Germinal center (tissue), 1 donor: ENCODE measurements around the gene P2RX6.
"Not testable (repeated sequence)": the region's sequence is repeated elsewhere in the genome, so short reads cannot be mapped to it uniquely, and the experiment has no call there.

Experiments used
- DNase-seq: peaks from one replicate; pipeline ENCODE4 v3.0.0; 2012; ENCODE audit warnings: mixed read lengths, low spot score

Gene P2RX6

DNA sequence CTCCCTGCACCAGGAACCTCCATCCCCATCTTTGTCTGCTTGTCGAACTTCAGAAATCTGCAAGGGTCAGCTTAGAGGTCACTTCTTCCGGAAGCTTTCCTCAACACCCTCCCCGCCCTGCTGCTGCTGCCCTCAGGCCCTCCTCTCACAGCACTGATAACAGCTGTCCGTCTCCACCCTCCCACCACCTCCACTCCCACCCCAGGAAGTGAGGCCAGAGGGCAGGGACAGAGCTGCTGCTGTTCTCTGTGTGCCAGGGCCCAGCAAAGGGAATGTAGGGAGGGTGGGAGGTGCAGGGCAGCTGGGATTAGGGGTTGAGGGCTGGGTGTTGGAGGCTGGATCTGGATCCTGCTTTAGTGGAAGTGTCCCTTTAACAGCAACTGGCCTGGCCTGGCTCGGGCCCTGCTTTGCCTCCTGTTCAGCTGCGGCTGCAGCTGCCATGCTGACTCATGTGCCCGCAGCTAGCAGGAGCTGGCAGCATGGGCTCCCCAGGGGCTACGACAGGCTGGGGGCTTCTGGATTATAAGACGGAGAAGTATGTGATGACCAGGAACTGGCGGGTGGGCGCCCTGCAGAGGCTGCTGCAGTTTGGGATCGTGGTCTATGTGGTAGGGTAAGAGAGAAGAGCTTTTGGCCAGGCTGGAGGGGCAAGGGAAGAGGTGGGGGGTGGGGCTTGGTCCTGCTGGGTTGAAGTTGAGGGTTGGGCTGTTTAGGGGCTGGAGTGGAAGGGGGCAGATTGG lies at the start of gene P2RX6:
P2RX6 (plus strand) TSS at position 440 of the 740 bp plus-strand sequence; CDS start at position 450, 10 bp downstream.
- DNase-seq: no peak

DNA sequence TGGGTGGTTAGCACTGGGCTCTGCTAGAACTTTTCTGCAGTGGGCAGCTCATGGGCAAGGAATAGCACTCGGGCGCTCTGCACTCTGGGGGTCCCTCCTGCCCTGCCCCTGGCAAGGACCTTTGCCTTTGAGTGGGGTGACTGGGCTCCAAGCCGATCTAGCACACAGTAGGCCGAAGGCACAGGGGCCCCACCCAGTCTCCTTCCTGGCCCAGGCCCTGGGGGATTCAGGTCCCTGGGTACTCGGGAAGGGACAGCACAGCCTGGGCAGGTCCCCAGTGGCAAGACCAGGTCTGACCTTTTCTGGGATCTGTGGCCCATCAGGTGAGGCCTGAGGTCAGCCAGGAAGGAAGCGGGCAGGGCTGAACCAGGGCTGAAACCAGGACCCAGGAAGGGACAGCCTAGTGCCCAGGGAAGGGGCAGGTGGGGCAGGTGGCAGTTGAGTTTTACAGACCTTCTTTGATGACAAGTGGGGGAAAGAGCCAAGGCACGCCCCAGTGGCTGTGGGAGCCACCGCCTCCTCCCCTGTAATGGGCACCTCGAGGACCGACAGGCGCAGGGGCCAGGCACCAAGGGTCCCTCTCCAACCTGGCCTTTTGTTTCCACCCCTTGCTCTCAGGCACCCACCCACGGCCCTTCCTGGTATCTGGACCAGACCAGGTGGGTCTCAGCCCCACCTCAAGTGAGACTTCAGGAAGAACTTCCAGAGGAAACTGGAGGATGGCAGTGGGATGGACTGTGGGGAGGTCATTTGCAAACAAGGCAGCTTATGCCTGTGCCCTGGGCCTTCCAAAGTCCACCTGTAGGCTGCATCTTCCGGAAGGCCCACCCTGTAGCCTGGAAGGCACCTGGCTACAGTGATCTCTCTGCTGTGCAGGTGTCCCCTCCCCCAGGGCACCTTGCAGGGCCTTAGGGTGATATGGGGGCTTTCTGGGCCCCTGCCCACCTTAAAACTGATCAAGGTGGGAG lies 48.8 kb upstream of the P2RX6 start:
- DNase-seq: no peak

DNA sequence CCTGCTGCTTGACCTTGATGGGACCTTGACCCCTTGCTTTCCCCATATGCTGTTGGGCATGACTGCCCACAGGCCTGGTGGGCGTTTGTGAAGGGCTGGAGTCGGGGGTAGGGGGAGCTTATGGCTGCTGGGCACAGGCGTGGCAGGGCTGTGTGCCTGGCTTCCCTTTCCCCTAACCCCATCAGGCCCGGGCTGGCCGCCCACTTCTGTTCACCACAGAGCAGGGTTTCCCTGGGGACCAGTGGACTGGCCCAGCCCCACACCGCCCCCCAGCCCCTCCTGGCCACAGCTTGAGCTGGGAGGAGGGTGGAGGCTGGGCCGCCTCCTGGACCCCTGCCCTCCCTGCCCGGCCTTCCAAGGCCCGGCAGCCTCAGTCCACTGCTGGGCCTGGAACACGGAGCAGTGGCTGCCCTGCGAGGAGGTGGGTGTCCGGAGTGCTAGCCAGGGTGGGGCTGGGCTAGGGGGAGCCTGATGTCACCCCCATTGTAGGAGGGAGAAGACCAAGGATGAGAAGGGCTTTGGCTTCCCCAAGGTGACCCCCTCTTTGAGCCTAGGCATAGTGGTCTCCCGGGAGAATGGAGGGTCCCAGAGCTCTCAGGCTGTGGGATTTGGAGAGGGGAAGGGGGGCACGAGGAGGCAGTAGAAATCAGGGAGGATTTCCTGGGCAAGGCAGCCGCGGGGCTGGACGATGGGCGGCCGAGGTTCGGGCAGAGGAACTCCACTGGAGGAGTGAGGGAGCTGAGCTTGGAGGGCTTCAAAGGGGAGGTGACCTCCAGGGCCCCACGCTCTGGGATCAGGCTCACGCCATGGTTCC lies 47.9 kb upstream of the P2RX6 start, which contains the start of gene AIFM3:
AIFM3 (plus strand) TSS at position 373 of the 814 bp plus-strand sequence. CDS start 690 bp downstream, outside the sequence.
- DNase-seq: no peak

DNA sequence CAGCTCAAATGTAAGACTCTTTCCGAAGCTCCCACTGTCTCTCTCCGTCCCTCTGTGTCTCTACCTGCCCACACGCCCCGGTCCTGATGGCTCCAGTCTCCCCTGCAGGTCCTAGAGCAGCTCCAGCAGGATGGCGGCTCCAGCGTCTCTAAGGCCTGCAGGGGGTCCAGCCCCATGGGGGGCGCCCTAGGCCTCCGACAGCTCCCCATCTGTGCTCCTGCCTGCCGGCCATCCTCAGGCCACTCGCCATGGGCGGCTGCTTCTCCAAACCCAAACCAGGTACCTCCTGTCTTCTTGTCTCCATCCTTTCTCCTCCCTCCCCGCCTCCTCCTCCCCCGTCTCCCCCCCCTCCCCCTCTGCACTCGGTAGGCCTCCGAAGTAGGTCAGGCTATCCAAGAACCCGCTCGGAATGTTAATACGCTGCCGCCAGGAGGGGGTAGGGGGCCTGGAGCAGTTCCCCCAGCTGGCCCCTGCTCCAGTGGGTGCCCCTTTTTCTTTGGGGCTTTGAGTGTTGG lies 47.2 kb upstream of the P2RX6 start:
- DNase-seq: no peak

DNA sequence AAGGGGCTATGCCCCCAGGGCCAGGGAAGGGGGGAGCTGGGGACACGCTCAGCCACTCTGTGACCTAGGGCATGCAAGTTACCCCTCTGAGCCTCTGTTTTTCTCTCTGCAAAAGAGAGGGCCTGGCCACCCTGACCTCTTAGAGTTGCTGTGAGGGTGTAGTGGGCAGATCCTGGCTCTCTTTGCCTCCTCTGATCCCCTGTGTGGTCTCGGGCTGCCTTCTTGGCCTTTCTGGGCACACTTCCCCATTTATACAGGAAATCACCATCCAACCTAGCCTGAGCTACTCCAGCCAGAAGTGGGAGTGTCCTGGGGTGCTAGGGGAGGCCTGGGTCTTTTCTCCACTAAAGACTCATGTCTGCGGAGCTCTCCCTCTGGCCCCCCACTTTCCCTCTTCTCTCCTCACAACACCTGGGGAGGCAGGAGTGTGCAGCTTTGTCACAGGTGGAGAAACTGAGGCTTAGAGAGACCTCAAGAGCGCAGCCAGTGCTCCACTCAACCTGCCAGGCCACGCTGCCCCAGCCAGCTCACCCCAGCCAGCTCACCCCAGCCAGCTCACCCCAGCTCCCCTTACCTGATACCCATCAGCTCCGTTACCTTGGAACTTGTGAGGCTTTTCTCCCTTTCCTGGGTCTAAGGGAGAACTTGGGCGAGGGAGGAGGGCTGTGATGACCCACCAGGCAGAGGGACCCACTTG lies 46.5 kb upstream of the P2RX6 start:
- DNase-seq: peak; percentile 42

DNA sequence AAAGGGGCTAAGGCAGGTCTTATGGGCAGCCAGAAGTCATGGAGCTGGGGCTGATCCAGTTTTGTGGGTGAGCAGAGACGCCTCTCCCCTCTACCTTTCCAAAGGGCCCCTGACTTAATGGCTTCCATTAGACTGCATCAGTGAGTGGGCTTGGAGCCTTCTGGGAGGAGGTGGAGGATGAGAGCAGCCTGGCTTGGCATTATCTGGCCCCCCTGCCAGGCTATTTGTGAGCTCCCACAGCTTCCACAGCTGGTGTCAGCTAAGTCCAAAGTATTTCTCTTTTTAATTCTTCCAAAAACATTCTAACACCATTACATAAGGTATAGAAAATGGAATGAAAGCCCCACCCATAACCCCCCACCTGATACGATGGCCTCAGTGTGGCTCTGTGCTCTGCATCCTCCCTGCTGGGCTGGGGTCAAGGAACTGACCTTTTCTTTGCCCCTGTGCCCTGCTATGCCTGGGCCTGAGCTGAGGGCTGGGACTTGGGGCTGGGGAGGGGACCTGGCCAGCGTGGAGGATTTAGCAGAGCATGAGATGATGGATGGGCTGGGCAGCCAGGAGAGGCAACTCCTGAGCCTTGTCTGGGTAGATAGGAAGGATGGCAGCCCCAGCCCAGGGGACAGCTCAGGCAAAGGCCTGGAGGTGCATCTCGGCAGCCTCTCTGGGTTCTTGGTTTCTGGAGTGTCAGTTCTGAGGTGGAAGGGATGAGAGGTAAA lies 43.9 kb upstream of the P2RX6 start:
- no peak for DNase-seq

DNA sequence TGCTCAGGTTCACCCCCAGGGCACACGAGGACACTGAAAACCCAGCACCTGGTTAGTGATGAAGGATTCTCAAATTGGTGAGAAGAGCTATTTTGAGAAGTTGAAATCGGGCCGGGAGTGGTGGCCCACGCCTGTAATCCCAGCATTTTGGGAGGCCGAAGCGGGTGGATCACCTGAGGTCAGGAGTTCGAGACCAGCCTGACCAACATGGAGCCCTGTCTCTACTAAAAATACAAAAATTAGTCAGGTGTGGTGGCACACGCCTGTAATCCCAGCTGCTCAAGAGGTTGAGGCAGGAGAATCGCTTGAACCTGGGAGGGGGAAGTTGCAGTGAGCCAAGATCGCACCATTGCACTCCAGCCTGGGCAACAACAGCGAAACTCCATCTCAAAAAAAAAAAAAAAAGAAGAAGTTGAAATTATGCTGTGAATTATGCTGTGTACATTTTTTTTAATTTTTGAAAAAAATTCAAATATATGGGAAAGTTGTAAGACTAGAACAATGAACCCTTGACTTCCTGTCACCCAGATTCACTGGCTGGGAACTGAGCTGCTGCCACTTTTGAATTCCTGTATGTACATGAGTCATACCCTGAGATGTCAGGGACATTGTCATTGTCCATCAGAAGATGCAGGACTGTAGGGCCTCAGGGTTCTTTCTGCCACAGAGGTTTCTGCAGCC lies 42.8 kb upstream of the P2RX6 start:
- DNase-seq: not testable (repeated sequence)

DNA sequence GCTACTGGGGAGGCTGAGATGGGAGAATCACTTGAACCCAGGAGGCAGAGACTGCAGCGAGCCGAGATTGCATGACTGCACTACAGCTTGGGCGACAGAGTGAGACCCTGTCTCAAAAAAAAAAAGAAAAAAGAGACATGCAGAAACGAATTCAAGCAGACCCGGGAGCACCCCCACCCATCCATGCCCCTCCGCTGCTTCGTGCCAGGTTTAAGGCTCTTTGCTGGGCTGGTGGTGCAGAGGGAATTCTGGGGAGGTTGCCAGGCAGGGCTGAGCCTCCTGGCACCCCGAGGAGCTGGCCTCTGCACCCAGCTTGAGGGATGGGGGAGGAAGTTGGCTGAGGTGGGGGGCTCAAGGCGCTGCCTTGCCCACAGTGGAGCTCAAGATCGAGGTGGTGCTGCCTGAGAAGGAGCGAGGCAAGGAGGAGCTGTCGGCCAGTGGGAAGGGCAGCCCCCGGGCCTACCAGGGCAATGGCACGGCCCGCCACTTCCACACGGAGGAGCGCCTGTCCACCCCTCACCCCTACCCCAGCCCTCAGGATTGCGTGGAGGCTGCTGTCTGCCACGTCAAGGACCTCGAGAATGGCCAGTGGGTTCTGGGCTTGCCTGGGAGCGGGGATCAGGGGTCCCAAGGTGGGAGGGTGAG lies 41.9 kb upstream of the P2RX6 start:
- no peak for DNase-seq

DNA sequence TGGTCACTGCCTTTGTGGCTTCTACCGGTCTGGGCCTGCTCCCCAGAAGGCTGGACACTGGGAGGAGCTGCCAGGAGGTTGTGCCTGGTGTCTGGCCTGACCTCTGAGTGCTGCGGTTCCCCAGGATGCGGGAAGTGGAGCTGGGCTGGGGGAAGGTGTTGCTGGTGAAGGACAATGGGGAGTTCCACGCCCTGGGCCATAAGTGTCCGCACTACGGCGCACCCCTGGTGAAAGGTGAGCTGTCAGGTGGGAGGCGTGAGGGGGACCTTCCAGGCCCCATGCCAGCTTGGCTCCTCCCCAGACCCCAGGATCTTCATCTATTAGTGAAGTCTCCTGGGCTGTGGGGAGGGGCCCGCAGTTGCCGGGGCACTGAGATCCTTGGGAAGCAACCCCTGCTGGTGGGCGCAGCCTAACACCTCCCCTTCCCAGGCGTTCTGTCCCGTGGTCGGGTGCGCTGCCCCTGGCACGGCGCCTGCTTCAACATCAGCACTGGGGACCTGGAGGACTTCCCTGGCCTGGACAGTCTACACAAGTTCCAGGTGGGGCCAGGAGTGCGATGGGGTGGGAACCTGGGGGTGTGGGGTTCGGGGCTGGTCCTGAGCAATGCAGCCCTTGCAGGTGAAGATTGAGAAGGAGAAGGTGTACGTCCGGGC lies 41.2 kb upstream of the P2RX6 start:
- DNase-seq: no peak

DNA sequence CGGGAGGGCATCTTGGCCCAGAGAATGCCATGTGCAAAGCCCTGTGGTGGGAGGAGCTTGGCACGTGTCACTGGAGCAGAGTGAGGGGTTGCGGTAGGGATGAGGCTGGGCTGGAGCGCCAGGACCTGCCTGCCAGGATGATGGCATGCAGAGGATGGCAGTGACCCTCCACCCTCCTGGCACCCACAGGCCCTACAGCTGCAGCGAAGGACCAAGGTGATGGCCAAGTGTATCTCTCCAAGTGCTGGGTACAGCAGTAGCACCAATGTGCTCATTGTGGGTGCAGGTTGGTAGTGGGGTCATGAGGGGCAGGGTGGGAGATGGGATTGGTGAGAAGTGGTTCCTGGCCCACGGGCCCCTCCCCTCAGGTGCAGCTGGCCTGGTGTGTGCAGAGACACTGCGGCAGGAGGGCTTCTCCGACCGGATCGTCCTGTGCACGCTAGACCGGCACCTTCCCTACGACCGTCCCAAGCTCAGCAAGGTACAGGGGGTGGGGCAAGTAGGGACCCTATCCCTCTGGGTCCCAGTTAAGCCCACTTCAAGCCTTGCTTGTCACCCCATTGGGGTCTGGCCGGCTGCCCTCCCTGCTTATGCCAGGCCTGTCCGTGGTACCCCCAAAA lies 40.5 kb upstream of the P2RX6 start:
- DNase-seq: no peak

DNA sequence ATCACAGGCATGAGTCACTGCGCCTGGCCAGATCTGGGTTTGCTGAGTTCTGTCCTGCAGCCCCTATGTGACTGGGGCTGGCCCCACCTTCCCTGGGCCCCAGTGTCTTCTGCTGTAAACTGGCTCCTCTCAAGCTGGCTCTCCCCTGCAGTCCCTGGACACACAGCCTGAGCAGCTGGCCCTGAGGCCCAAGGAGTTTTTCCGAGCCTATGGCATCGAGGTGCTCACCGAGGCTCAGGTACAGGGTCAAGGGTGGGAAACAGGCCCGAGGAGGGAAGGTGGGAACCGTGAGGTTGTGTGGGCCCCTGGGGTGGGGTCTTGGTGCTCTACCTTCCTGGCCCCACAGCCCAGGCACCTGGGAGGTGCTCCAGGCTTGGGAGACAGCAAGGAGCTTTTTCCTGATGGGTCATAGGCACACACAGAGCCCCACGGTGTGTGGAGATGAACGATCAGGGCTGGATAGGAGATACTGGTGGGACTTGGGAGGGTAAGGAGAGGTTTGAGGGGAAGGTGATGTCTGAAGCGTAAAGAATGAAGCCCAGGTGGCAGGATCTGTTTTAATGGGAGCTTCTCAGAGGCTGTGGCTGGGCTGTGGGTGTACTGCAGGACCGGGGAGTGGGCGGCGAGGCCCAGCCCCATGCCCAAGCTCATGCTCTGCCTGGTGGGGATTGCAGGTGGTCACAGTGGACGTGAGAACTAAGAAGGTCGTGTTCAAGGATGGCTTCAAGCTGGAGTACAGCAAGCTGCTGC lies 39.2 kb upstream of the P2RX6 start:
- DNase-seq: no peak

DNA sequence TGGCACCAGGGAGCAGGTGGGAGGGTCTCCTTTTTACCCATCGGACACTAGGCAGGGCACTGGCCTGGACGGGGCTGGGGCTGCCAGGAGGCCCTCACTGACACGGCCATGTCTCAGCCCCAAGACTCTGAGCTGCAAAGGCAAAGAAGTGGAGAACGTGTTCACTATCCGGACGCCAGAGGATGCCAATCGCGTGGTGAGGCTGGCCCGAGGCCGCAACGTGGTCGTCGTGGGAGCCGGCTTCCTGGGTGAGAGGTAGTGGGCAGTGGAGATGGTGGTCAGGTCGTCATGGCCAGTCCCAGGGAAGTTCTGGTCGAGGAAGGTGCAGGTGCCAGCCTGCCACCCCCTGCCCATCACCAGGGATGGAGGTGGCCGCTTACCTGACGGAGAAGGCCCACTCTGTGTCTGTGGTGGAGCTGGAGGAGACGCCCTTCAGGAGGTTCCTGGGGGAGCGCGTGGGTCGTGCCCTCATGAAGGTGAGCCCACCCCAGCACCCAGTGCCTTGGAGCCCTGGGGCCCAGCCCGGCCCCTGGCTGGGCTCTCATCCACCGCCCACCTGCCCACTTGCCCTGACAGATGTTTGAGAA lies 38.6 kb upstream of the P2RX6 start:
- DNase-seq: no peak

DNA sequence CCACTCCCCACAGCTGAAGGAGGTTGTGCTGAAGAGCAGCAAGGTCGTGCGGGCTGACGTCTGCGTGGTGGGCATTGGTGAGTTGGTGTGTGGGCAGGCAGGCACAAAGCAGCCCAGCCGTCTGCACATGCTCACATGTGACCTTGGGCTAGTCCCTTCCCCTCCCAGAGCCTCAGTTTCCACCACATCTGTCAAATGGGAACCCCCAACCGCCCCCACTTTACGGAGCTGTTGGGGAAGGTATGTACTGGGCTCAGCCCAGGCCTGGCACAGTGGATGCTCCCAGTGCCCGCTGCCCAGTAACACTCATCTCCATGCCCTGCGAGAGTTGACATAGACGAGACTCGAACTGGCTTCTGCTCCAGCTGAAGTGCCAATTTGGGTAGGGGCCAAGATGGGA lies 37.9 kb upstream of the P2RX6 start:
- no peak for DNase-seq

DNA sequence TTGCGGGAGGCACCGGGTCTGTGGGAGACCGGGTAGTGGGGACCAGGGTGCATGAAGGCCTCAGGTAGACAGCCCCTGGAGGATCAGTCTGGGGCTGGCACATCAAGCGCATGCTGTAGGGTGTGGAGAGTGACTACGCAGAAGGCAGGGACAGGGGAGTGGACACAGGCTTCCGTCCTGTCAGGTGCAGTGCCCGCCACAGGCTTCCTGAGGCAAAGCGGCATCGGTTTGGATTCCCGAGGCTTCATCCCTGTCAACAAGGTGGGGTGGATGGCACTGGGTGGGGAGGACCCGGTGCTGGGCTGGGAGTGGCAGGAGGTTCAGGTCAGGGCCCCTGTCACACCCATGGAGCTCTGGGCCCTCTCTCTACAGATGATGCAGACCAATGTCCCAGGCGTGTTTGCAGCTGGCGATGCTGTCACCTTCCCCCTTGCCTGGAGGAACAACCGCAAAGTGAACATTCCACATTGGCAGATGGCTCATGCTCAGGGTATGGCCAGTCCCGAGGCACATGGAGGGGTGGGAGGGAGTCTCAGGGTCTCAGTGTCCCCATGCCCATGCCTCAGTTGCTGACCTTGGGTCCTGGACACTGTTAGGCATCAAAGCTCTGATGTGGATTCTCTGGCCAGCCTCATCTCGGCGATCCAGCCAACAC lies 37.3 kb upstream of the P2RX6 start:
- DNase-seq: no peak

DNA sequence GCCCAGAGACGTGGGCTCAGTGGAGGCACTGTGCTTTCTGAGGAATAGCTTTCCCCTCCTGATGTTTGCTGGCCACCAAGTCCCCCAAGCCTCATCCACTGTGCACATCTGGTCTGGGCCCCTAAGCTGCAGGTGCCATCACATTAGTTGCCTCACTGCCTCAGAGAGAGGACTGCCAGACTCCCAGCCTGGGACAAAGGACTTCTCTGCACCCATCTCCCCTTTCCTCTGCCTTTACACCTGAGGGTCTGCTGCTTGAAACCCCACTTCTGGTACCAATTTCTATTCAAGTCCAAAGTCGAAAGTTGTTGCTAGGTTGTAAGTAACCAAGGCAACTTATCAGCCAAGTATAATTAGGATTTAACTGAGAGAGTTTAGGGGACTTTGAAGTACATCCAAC lies 36.5 kb upstream of the P2RX6 start:
- DNase-seq: no peak

DNA sequence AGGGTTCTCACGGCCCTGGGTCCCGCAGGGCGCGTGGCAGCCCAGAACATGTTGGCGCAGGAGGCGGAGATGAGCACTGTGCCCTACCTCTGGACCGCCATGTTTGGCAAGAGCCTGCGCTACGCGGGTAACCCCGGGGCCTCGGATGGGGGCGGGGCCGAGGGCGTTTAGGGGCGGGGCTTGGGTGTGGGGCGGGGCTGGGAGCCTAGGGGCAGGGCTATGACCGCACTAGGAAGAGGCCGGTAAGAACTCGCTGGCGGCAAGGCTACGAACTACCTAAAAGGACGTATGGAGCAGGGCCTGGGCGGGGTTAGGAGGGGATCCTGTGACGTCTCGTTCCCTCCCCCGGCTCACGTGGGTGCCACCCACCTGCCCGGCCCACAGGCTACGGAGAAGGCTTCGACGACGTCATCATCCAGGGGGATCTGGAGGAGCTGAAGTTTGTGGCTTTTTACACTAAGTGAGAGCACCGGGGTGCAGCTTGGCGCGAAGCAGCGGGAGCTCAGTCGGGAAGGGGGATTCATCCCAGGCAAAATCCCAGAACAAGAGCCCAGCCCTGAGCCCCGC lies 35.6 kb upstream of the P2RX6 start:
- peak; percentile 77 for DNase-seq
